Calu3 (cell line): ENCODE data around the gene LAIR2. TPM values are rescaled to one million over a fixed set of nuclear protein-coding genes. Genes with fewer than 3 reads are reported as not detected.

ENCODE experiments used
- BruUV-seq: library from RNA; stranded (reverse); fragments of 400-500 nt; replicated peaks from 2 replicates; lab custom pipeline; 2021; lab: Mats Ljungman, UMichigan
- CTCF ChIA-PET: fragments of 300-600 bp; sonication (Branson Sonifier 250); formaldehyde crosslinking; loops from one replicate; lab custom pipeline; 2022; ENCODE audit warnings: antibody characterized with exemption; lab: Charles Lee
- DNase-seq: peaks from one replicate; pipeline ENCODE4 v3.0.0; 2022
- H3K27ac Mint-ChIP-seq: one replicate; pipeline ENCODE4 v1.8.0; 2022; ENCODE audit warnings: mixed read lengths; ENCODE audit not compliant: unreplicated experiment
- H3K27me3 Mint-ChIP-seq: one replicate; pipeline ENCODE4 v1.8.0; 2022; ENCODE audit warnings: mixed read lengths; ENCODE audit not compliant: unreplicated experiment
- H3K36me3 Mint-ChIP-seq: one replicate; pipeline ENCODE4 v1.8.0; 2022; ENCODE audit warnings: mild to moderate bottlenecking, moderate library complexity, mixed read lengths; ENCODE audit not compliant: insufficient read depth, unreplicated experiment
- H3K4me1 Mint-ChIP-seq: one replicate; pipeline ENCODE4 v1.8.0; 2022; ENCODE audit warnings: mild to moderate bottlenecking, low read depth, mixed read lengths; ENCODE audit not compliant: unreplicated experiment
- H3K4me3 Mint-ChIP-seq: one replicate; pipeline ENCODE4 v1.8.0; 2022; ENCODE audit warnings: mild to moderate bottlenecking, low read depth, moderate library complexity, mixed read lengths; ENCODE audit not compliant: unreplicated experiment
- H3K9me3 Mint-ChIP-seq: one replicate; pipeline ENCODE4 v1.8.0; 2022; ENCODE audit warnings: low read depth, mixed read lengths; ENCODE audit not compliant: unreplicated experiment
- intact Hi-C: fragments of 100-400 bp; cut with micrococcal nuclease; formaldehyde crosslinking; loops from one replicate; pipeline ENCODE4 v1.10.0; 2022; ENCODE audit not compliant: unreplicated experiment
- total RNA-seq: library from RNA; stranded (reverse); gene quantifications from 2 replicates; pipeline ENCODE4 v1.2.3, GENCODE V29; 2022
- TF ChIP-seq, protein P1 (sequence below): fragments of 200-600 bp; IDR thresholded peaks from one replicate; pipeline ENCODE4 v1.8.0; 2022; ENCODE audit warnings: antibody characterized with exemption; ENCODE audit not compliant: unreplicated experiment

The LAIR2 gene
- total RNA-seq, 1 experiment from 2014 or later = not detected

DNA sequence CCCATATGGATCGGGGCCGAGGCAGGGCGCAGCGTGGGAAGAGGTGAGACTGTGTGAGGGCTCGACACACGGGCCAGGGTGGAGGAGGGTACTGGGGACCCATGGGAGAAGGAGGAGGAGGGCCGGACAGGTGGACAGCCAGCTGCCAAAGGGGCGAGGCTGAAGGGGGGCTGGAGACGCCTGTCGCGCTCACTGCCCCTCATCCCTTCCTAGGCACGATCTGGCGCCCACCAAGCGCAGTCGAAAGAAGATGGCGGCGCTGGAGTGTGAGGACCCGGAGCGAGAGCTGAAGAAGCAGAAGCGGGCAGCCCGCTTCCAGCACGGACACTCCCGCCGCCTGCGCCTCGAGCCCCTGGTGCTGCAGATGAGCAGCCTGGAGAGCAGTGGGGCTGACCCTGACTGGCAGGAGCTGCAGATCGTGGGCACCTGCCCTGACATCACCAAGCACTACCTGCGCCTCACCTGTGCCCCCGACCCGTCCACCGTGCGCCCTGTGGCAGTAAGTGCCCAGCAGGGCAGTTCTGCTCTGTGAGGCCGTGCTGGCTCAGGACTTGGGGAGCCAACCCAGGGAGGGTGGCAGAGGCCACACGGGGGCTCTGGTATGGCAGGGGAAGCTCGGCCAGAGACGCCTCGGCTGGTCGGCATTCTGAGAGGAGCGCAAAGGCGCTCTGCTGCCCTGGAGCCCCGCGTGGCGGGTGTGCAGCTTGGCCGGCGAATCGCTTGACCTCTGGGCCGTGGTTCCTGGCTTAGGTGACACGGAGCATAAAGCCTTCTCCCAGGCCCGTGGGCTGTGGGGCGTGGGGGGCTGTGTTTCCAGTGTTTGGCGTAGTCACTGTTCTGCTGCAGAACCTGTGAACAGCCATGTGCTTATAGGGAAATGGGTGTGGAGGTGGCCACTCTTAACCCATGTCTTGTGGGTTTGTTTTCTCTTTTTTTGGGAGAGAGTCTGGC, 45.9 kb upstream of the LAIR2 start:
- Mint-ChIP-seq H3K4me1 (peaks cover 25% of the 10 kb centered on the region), H3K27me3 (no peaks in the 10 kb centered on the region), H3K4me3 (no peak overlapping the region), H3K36me3 (peaks cover 94% of the 10 kb centered on the region), H3K9me3 (no peaks in the 10 kb centered on the region), H3K27ac (no peak overlapping the region)
- TF ChIP-seq, protein P1, sequence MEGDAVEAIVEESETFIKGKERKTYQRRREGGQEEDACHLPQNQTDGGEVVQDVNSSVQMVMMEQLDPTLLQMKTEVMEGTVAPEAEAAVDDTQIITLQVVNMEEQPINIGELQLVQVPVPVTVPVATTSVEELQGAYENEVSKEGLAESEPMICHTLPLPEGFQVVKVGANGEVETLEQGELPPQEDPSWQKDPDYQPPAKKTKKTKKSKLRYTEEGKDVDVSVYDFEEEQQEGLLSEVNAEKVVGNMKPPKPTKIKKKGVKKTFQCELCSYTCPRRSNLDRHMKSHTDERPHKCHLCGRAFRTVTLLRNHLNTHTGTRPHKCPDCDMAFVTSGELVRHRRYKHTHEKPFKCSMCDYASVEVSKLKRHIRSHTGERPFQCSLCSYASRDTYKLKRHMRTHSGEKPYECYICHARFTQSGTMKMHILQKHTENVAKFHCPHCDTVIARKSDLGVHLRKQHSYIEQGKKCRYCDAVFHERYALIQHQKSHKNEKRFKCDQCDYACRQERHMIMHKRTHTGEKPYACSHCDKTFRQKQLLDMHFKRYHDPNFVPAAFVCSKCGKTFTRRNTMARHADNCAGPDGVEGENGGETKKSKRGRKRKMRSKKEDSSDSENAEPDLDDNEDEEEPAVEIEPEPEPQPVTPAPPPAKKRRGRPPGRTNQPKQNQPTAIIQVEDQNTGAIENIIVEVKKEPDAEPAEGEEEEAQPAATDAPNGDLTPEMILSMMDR = no peak
- no TSS peak for BruUV-seq
- intact Hi-C loops = no loop called here
- DNase-seq = no peak
- CTCF ChIA-PET = no interaction called here

GRCh38 chr19:54457773-54458647, 44.6 kb upstream of the LAIR2 start:
- Mint-ChIP-seq H3K4me3 (no peak overlapping the region), H3K9me3 (no peaks in the 10 kb centered on the region), H3K27ac (peak overlapping the region; percentile 1), H3K4me1 (peaks cover 31% of the 10 kb centered on the region), H3K27me3 (no peaks in the 10 kb centered on the region), H3K36me3 (peaks cover 96% of the 10 kb centered on the region)
- CTCF ChIA-PET = no interaction called here
- intact Hi-C loops = no loop called here
- TSS peak; percentile 1 for BruUV-seq
- DNase-seq = no peak
- TF ChIP-seq, protein P1 = no peak

GRCh38 chr19:54458648-54459281, 43.9 kb upstream of the LAIR2 start:
- Mint-ChIP-seq H3K4me1 (peaks cover 33% of the 10 kb centered on the region), H3K27me3 (no peaks in the 10 kb centered on the region), H3K4me3 (no peak overlapping the region), H3K9me3 (no peaks in the 10 kb centered on the region), H3K27ac (peak overlapping the region; percentile 1), H3K36me3 (peaks cover 96% of the 10 kb centered on the region)
- TF ChIP-seq, protein P1 = no peak
- CTCF ChIA-PET = no interaction called here
- intact Hi-C loops = no loop called here
- no TSS peak for BruUV-seq
- DNase-seq = no peak
